HG03175 (cell line): ENCODE results near the gene ZNF839.
A peak's percentile ranks its signal among the peaks of the same experiment; 100 is the strongest.
"Not testable (repeated sequence)": the region's sequence is repeated elsewhere in the genome, so short reads cannot be mapped to it uniquely, and the experiment has no call there.

ENCODE experiments used
- ATAC-seq: cut with Tn5 transposase; IDR thresholded peaks from one replicate; pipeline ENCODE4 v1.9.1; 2021; ENCODE audit warnings: mild to moderate bottlenecking, moderate library complexity; ENCODE audit not compliant: unreplicated experiment

ZNF839 gene

DNA sequence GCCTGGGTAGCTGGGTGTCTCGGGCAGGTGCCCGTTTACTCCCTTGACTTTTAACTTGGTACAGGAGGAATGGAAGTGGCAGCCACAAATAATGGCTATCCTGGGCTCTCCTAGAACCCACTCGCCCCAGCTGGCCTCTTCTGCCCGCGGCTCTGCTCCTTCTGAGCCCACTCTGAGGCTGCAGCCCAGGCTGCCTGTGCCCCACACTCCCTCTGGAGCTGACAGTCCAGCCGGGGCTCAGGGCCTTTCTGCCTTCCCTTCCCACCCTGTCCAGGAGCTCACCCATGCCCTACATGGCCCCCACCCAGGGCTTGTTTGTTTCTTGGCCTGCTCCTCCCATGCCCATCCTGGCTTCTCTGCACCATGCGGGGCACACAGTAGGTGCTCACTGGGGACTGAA is 15.6 kb downstream of the ZNF839 start:
- ATAC-seq = no peak

DNA sequence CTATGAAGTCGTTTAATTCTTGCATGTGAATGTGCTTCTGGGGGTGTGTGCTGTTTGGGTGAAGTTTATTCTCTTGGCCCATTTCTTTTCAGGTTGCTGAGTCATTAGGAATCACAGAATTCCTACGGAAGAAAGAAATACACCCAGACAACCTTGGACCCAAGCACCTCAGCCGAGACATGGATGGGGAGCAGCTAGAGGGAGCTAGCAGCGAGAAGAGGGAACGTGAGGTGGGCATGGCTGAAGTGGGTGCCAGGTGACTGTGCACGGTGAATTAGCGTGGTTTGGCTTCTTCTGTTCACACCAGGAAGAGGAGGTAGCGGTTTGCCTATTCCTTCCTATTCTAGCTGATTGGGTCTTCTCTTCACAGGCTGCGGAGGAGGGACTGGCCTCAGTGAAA is 19.2 kb downstream of the ZNF839 start:
- no peak for ATAC-seq

DNA sequence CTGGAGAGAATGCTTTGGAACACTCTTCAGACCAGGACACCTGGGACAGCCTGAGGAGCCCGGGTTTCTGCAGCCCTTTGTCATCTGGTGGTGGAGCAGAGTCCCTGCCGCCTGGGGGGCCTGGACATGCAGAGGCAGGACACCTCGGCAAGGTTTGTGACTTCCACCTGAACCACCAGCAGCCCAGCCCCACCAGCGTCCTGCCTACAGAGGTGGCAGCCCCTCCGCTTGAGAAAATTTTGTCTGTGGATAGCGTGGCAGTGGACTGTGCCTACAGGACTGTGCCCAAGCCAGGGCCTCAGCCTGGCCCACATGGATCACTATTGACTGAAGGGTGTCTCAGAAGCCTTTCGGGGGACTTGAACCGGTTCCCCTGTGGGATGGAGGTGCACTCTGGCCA is 22.0 kb downstream of the ZNF839 start:
- no peak for ATAC-seq

DNA sequence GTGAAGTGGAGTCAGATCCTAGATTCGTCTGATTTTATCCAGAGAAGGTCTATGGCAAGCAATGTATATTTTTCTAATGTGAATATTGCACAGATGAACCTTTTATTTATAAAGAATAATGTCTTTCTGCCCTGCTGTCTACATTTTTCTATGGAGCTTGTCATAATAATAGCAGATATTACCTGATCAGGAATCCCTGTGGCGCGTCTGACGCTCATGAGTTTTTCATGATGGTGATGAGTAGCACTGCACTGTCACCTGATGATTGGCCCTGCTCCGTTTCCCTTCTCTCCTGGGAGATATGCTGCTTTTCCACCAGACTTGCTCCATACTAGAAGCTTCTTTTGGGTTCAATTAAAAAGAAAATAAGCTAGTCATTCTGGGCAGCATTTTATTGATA is 22.7 kb downstream of the ZNF839 start:
- ATAC-seq = no peak

DNA sequence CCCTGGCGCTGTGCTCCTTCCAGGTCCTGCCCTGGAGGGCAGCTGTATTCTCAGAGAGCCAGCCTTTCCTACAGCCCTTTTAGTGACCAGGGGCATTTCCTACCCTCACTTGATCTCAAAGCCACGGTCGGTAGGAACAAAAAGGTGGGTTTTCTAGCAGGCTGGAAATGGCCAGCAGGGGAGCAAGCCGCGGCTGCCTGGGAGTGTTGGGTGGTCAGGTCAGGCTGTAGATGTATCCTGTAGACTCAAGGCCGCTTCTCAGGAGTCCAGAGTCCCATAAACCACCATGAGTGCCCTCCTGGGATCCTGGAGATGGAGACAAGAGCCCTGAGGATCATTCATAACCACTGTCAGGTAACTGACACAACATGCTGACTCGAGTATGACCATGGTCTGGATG is 24.5 kb downstream of the ZNF839 start:
- ATAC-seq = no peak

DNA sequence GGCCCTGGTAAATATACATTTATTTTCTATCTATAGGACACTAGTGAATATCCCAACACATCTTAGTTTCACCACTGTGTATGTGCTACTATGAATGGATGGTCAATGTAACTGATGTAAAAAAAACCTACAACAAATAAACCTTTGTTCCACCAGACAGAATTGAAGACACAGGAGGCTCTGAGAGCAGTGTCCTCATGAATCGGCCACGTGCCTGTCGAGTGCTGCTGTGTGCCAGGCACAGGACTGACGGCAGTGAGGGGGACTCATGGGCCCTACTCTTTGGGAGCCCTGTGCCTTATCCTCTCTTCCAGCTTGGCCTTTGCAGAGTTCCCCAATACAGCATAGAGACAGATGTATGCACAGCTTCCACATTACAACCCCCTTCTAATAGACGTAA is 24.9 kb downstream of the ZNF839 start:
- no peak for ATAC-seq

DNA sequence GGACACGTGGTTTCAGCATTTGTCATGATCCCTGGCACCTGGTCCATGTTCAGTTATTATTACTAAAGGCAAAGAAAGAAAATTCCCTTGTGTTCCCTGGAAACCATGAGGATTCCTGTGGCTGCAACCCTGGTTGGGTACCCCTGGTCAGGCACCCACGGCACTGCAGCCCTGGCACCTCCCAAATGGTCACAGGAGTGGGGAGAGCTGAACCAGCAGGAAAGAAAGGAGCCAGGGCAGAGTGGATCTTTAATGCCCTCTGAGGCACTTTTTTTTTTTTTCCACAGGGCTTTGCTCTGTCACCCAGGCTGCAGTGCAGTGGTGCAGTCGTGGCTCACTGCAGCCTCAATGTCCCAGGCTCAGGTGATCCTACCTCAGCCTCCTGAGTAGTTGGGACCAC is 25.7 kb downstream of the ZNF839 start:
- ATAC-seq = no peak

DNA sequence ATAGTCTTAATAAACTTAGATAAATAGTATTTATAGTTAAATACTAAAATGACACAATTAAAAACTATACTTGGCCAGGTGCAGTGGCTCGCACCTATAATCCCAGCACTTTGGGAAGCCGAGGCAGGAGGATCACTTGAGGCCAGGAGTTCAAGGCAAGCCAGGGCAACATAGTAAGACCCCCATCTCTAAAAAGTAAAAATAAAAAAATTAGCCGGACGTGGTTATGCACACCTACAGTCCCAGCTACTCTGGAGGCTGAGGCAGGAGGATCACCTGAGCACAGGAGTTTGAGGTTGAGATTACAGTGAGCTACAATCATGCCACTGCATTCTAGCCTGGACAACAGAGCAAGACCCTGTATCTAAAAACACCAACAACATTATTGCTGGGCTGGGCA is 27.1 kb downstream of the ZNF839 start:
- ATAC-seq = no peak

DNA sequence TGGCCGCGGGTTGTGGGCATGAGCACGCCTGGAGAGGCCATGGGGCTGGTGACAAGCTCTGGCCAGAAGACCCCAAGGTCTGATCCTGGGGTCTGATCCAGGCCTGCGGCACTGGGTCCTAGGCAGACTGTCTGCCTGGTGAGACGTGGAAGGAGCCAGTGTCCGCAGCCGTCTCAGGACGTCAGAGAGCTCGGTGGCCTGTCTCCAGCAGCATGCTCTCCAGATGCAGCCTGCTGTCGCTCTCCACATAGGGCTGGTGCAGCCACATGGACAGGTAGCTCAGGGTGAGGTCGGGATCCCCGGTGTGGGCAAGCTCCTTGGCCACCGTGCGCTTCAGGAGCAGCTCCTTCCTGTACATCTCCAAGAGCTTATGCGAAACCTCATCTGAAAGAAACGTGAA is 28.8 kb downstream of the ZNF839 start:
- ATAC-seq = no peak

DNA sequence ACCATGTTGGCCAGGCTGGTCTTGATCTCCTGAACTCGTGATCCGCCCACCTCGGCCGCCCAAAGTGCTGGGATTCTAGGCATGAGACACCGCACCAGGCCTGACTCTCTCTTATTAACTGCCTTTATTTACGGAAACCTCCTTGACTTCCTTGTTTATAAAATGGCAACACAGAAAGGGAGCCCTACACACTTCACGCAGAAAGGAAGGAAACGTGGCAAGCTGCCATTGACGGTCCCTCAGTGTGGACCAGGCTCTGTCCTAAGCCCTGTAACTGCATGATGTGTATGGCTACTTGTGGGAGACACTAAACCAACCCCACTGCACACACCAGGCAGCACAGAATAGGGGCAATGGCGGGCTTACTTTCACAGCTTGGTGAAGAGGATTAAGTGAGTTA is 31.5 kb downstream of the ZNF839 start:
- ATAC-seq = no peak

DNA sequence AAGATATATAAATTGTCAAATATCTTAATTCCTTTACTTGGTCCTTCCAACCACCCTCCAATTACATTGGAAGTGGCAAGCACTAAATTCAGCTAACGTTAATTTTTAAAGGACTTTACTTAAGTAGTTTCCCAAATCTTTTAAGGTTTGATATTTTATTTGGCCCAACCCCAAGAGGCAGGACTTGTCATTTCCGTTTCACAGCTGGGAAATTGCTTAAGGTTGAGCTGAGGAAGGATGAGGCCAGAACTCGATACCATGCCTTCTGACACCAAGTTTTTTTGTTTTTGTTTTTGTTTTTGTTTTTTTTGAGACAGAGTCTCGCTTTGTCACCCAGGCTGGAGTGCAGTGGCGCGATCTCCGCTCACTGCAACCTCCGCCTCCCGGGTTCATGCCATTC is 32.0 kb downstream of the ZNF839 start:
- not testable (repeated sequence) for ATAC-seq

DNA sequence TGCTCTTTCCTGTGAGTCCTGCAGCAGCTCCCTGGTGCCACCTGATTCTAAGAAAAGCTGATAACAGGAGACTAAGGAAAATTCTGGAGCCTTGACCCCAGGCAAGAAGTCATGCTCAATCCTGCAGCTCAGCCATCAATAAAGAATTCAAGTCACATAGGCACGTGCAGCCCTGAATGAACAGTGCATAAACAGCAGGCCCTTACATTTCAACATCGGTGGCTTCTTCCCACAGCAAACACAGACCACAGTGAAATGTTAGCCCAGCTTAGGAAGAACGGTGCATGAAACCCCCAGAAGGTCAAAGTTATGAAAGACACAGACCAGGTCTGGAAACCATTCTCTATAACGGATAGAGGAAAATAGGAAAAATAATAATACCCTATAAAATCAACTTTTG is 32.7 kb downstream of the ZNF839 start:
- ATAC-seq = no peak

DNA sequence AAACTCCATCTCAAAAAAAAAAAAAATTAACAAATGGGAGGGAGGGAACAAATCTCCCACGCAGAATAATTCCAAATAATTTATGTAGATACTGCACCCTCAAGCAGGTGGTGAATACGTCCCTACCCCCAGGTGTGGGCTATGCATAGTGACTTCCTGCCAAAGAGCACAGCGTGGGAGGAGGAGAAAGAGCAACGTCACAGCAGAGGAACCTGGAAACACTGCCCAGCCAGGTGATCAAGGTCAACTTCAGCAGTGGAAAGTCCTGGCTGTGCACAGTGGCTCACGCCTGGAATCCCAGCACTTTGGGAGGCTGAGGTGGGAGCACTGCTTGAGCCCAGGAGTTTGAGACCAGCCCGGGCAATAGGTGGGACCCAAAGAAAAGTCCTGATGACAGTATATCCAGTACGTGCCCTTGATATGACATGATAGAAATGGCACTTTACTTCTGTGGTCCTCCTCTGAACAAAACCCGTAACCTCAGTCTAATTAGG is 33.6 kb downstream of the ZNF839 start:
- ATAC-seq = no peak

DNA sequence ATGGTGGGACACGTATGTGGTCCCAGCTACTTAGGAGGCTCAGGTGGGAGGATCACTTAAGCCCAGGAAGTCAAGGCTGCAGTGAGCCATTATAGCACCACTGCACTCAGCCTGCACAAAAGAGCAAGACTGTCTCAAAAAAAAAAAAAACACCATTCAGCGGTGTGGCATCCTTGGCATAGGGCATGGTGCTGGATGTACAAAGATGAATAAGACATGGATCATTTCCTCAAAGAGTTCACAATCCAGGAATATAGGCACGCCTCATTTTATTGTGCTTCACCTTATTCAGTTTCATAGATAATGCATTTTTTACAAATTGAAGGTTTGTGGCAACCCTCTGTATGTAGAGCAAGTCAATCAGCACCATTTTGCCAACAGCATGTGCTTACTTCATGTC is 36.7 kb downstream of the ZNF839 start:
- no peak for ATAC-seq

DNA sequence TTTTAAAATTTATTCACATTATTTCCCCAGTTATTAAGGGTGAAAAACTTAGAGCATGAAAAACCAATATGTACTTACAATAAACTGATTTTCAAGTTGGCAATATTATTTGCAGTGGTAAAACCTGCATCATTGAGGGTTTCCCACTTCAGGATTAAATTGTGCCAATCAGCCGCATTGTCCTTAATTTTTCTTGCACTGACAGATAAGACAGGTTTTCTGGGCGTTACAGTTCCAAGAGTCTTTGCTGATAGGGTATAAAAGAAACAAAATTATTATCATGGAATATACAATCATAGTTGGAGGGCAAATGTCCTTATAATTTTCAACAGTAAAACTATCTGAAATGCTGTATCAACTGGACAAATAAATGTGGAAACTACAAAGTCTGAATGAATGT is 39.8 kb downstream of the ZNF839 start:
- no peak for ATAC-seq

DNA sequence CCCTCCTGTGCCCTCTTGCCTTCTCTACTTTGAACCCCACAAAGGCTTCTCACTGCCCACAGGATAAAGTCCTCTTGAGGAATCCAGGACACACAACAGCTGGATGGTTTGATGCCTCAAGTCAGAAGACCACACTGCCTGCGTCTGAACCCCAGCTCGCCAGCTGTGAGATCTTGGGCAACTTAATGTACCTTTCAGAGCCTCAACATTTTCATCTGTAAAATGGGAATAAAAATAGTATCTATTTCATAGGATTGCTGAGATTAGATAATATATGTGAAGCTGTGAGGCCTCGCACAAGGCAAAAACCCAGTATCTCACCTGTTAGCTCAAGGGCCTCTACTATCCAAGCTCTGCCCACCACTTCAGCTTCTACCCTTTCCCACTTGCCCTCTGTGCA is 40.8 kb downstream of the ZNF839 start:
- no peak for ATAC-seq

DNA sequence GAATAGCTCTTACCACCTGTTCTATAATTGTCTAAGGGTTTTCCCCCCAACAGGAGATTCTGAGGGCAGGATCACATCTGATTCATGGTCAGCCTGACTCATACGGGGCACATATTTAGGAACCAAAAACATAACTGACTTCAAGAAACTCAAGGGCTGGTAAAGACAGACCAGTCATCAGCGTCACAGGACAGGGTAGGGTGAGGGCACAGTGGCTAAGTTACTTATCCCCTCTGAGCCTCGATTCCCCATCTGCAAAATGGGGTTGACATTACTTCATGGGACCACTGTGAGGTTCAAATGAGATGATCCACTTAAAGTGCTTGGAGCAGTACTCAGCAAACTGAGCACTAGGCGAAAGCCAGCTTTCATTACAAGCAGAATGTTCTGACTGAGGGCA is 42.5 kb downstream of the ZNF839 start:
- peak; percentile 39 for ATAC-seq

DNA sequence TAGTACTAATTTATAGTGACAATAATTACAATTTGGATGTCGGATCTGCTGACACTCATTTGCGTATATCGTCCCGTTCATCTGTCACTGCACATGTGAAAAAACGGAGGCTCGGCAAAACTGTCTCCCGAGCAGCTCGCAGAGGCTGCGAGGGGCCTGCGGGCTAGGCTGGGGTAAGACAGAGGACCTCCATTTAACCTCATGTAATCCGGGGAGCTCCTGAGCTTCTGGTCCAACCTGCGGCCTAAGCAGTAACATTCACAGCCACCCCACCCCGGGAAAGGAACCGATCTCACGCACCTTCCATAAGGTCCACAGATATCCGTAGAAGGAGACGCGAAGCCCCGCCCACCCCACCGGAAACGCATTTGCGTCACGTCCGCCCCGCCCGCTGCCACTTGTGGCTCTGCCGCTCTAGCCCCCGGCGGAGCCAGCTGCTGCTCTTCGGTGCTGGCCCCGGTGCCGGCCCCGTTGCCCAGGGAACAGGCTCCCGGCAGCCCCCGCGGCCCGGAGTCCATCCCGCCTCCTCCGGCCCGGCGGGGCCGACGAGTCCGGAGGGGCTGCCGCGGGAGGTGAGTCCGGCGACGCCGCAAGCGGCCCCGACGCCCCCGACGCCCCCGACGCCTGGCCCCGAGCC is 43.1 kb downstream of the ZNF839 start, which contains the start of the genes CINP and TECPR2:
TSS of gene CINP (minus strand) at position 346 of the 637 bp plus-strand sequence. CDS start at position 307, 39 bp downstream.
TSS of gene TECPR2 (plus strand) at position 397 of the 637 bp plus-strand sequence. CDS start 13,781 bp downstream, outside the sequence.
- peak; percentile 85 for ATAC-seq

DNA sequence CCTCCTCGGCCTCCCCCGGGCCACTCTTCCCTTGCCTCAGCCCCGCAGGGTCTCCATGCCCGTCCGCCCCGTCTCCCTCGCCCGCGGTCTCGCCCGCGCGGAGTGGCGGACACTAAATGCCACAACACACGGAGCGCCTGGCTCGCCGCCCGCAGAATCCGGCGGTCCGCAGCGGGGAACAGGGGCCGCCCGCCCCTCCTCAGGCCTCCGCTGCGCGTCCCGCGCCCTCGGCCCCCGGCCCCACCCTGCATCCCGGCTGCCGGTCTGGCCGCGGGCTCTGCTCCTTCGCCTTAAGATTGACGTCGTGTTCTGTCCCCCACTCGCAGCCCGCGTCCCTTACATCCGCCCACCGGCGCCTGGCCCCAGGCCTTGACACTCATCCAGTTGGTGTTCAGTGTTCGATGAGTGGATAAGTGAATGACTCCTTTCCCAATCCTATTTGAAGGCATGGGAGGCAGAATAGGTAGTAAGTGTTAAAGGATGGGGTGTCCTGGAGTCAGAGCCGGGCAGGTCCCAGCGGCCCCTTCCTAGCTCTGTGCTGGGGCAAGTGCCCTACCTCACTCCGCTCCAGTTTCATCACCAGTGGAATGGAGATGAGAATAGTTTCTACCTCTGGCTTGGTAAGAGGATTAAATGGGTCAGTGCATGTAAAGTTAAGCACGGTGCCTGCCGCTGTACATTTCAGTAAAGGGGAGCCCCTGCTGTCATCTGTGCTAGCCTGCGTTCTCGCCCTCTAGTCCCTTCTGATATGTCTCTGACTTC is 43.8 kb downstream of the ZNF839 start:
- peak; percentile 25 for ATAC-seq

DNA sequence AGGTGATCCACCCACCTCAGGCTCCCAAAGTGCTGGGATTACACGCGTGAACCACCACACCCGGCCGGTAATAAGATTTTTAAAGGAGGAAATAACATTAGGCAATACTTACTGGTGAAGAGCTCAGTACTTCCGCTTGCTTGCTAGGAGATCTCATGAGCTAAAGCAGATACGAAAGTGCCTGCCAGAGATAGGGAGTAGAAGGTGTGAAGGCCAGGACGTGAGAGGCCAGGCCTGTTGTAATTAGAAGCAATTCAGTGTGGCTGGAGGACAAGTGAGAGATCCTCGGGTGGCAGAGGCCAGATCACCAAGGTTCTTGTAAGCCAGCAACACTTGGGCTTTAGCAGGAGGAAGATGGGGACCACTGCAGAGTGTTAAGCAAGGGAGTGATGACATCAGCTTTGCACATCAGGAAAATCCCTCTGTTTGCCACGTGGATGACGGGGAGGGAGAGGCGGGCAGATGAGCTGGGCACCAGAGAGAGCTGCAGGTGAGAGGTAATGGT is 50.8 kb downstream of the ZNF839 start:
- ATAC-seq = no peak

DNA sequence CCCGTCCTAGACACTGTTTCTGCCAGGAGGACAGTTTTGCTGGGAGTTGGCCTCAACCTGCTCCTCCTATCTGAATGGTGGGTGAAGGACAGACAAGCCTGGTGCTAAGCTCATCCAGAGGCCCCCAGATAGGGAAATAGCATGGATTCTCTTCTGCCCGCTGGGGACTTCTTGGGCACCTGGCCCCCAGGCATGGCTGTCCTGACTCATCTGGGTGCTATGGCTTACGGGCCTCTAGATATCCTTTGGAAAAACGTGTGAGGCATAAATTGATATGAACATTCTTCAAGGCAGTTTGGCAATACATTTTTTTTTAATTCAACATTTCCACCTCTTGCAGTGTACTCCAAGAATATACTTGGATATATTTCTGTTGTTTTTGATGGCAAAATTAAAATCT is 51.8 kb downstream of the ZNF839 start:
- ATAC-seq = no peak

DNA sequence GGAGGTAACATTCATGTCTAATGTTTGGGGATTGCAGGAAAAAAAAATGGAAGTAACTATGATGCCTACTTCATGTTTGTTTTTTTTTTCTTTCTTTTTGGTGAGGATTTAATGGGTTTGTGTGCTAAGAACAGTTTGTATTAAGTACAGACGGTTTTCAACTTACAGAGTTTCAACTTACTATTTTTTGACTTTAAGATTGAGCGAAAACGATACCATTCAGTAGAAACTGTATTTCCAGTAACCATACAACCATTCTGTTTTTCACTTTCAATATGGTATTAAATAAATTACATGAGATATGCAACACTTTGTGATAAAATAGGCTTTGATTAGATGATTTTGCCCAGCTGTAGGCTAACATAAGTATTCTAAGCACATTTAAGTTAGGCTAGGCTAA is 53.6 kb downstream of the ZNF839 start:
- no peak for ATAC-seq
